Adipose tissue (tissue), 3 donors: ENCODE data around the gene LYPLA2. TPM values are rescaled to one million over a fixed set of nuclear protein-coding genes. Genes with fewer than 3 reads are reported as not detected.

Source experiments
- H3K27ac ChIP-seq: one replicate; pipeline ENCODE4 v1.5.1; 2013; ENCODE audit warnings: low read depth, low read length
- WGBS, 3 donors: extraction: QIAGEN DNeasy Blood & Tissue Kit; methylation state at CpG; one replicate each; pipeline ENCODE4 v1.1.7; 2013; 5-methylcytosine and 5-hydroxymethylcytosine counted together
- polyA plus RNA-seq, 3 donors: library from polyadenylated mRNA; stranded (reverse); fragments of 200-250 nt; gene quantifications; one replicate each; pipeline ENCODE4 v1.2.3, GENCODE V29; 2013
- donor health status: healthy with polysubstance abuse.
- donor health status: Bipolar disorder and iron deficiency.
- donor health status: healthy.

Gene LYPLA2
- polyA plus RNA-seq, result 10 to 100 TPM; 29.9 to 46.0 (median 41.2) TPM

DNA sequence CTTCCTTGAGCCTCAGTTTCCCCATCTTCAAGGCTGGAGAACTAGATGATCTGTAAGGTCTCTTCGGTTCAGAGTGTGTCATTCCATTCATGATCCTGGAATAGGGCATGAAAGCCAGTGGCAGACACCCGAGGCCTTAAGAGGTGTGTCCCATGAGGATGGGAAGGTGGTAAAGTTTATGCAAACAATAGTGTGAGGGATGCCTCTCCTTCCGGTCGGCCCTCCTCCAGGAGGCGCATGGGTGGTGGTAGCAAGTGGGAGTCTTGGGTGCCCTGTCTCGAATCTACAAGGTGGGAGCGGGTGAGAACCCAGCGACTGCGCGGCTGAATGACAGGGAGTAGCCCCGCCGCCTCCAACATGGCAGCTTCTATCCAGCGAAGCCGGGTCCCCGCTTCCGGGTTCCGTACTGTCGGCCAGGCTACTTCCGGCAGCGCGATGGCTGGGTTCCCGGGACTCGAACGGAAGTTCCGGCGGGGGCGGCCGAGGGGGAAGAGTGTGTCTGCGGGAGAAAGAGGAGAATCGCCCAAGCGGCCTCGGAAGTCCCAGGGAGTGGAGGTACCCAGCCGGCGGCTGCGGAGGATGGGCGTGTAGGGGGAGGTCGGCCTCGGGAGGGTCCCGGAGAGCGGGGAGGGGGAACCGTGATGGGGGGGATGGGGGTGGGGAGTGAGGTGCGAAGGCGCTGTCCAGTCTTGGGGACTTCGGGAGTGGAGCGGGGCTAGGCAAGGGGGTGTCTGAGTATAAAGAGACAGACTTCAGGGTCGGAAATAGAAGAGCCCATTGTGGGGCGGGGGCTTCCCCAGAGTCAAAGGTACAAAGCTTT, at the start of gene LYPLA2:
Gene LYPLA2 (plus strand): TSS at position 450 of the 820 bp plus-strand sequence. CDS start 1,538 bp downstream, outside the sequence.
- 1% methylated on average over 43 to 47 of the region's 47 CpGs for WGBS, 3 donors
- no peak within 1 kb of the TSS for H3K27ac ChIP-seq

DNA sequence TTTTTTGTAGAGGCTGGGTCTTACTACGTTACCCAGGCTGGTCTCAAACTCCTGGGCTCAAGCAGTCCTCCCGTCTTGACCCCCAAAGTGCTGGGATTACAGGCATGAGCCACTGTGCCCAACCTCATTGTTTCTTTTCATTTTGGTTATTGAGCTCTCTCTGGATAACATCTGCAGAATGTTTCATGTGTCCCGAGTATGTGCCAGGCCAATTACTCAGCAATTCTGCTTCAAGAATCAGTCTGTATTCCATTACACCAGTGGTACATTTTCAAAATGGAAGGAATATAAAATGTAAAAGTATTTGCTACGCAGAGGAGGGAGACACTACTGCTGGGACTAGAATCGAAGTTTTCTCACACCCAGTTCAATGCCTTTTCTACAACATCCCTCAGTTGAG, 49.3 kb upstream of the LYPLA2 start:
- H3K27ac ChIP-seq, result no peak overlapping the region
- WGBS, 3 donors, result 83 to 89% (median 88%) methylated on average over 5 of the region's 5 CpGs

DNA sequence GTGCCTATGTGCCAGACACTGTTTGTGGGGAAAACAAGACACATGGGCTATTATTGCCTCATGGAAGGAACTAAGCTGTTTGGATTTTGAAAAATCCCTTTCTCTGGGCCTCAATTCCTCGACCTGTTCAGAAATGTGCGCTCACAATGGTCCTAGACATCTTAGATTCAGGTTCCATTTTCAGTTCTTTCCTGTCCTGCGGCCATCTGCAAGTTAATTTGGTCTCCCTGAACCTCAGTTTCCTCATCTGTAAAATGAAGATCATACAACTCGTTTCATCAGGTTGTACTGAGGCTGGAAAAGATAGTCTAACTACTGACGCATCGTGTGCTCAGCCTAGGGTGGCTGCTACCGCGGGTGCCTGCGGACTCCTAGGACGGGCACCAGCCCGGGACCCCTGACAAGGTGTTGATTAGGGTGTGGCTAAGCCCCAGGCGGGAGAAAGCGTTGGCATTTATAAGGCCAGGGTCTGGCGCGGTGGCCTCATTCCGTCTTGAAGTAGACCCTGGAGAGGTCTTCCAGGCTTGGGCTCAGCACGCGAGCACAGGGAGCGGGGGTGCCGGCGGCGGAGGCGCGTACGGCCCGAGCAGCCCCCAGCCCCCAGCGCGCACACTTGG, 48.2 kb upstream of the LYPLA2 start:
- H3K27ac ChIP-seq, result peak overlapping the region; percentile 15
- 8 to 12% (median 9%) methylated on average over 23 to 28 of the region's 28 CpGs for WGBS, 3 donors

DNA sequence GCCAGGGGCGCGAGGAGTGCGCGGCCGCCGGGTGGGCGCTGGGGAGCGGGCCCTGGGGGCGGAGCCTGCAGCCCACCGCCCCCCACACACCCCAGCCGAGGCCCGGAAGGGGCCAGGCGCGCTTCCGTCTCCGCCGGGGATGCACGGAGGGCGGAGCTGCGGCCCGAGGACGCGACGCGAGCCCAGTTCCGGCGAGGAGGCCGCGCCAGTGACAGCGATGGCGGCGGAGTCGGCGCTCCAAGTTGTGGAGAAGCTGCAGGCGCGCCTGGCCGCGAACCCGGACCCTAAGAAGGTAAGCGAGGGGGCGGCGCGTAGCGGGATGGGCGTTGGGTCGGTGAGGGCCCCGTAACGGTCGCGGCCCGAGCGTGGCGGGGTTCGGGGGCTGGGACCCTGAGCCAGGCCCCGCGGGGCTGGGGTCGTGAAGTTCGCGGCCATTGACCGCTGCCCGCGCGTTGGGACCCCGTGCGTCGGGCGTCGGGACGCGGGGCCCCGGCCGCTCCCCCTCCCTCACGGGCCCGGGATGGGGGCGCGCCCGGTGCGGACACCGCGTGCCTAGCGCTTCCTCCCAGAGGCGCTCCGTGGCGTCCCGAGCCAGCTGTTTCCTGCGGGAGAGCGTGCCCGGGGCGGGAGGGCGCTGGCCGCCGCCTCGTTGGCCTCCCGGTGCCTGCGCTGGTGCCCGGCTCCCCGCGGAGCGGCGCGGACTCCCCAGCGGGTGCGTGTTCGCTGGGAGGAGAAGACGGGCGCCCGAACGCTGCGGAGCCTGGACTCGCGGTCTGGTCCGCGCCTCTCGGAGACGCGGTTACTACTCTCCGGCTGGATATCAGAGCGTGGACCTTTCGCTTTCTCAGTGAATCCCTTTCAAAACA, 47.4 kb upstream of the LYPLA2 start, which contains the start of gene ELOA:
Gene ELOA (plus strand): TSS at position 185 of the 866 bp plus-strand sequence. CDS start 33 bp downstream, at position 218.
- 0 to 1% (median 0%) methylated on average over 97 to 119 of the region's 119 CpGs for WGBS, 3 donors
- H3K27ac ChIP-seq, result peak within 1 kb of the TSS; percentile 65

DNA sequence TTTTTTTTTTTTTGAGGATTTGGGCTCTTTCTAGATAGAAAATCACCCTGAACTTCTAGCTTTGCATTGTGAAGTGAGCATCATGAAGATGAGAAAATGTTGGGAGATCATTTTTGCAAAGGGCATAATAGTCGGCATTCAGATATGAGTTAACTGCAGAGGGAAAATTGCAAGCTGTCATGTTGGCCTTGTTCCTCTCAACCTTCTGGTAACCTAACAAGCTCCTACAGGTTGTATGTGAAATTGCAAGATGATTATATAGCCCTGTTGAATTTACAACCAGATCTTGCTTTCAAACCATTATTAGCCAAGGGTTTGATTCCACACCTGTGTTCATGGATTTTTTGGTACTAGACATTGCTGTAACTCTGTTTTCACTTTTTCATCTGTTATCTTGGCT, 45.4 kb upstream of the LYPLA2 start:
- 31 to 61% (median 54%) methylated on average over 1 of the region's 1 CpG for WGBS, 3 donors
- no peak overlapping the region for H3K27ac ChIP-seq

DNA sequence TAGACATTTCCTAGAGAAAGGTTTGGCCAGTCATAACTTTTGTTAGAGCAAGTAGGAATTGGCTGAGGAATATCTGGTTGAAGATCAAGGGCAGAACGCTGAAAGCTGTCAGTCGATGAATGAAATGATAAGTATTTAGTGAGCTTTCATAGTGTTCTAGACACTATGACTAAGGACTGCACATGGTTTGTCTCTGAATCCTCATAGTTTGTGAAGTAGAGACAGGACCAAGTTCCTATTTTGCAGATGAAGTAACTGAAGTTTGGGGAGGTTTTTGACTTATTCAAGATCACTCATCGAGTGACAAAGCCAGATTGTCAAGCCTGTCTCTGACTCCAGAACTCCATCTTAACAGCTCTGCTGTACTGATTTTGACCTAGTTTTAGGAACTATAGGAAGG, 42.9 kb upstream of the LYPLA2 start:
- H3K27ac ChIP-seq, result no peak overlapping the region
- WGBS, 3 donors, result 43 to 81% (median 80%) methylated on average over 3 of the region's 3 CpGs

DNA sequence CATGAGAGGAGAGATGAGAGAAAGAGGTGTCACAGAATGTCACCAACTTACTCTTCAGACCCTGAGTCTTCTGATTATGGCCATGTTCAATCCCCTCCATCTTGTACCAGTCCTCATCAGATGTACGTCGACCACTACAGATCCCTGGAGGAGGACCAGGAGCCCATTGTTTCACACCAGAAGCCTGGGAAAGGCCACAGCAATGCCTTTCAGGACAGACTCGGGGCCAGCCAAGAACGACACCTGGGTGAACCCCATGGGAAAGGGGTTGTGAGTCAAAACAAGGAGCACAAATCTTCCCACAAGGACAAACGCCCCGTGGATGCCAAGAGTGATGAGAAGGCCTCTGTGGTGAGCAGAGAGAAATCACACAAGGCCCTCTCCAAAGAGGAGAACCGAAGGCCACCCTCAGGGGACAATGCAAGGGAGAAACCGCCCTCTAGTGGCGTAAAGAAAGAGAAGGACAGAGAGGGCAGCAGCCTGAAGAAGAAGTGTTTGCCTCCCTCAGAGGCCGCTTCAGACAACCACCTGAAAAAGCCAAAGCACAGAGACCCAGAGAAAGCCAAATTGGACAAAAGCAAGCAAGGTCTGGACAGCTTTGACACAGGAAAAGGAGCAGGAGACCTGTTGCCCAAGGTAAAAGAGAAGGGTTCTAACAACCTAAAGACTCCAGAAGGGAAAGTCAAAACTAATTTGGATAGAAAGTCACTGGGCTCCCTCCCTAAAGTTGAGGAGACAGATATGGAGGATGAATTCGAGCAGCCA, 39.7 kb upstream of the LYPLA2 start:
- 35 to 72% (median 64%) methylated on average over 11 of the region's 11 CpGs for WGBS, 3 donors
- no peak overlapping the region for H3K27ac ChIP-seq

DNA sequence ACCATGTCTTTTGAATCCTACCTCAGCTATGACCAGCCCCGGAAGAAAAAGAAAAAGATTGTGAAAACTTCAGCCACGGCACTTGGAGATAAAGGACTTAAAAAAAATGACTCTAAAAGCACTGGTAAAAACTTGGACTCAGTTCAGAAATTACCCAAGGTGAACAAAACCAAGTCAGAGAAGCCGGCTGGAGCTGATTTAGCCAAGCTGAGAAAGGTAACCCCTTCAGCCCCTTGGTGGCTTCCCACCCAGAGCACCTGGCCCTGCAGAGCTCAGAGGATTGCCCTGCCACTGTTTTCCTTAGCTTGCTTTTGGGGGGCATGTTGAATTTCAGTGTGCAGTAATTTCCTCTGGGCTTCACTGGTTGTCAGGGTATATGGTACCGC, 39.1 kb upstream of the LYPLA2 start:
- no peak overlapping the region for H3K27ac ChIP-seq

DNA sequence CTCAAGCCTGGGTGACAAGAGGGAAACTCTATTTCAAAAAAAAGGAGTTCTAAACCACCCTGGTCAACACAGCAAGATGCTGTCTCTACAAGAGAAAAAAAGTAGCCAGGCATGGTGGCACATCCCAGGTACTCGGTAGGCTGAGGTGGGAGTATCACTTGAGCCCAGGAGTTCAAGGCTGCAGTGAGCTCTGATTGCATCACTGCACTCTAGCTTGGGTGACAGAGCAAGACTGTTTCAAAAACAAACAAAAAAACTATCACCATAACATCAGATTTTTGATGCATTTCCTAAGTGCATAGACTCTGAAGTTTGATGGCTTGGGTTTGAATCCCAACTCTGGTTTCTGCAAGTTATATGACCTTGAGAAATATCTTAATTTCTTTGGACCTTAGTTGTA, 38.0 kb upstream of the LYPLA2 start:
- WGBS, 3 donors, result 57 to 94% (median 91%) methylated on average over 1 of the region's 1 CpG
- no peak overlapping the region for H3K27ac ChIP-seq

More for the DNA sequence above, 39.1 kb upstream of the LYPLA2 start:
- 55 to 94% (median 86%) methylated on average over 4 of the region's 4 CpGs for WGBS, 3 donors

DNA sequence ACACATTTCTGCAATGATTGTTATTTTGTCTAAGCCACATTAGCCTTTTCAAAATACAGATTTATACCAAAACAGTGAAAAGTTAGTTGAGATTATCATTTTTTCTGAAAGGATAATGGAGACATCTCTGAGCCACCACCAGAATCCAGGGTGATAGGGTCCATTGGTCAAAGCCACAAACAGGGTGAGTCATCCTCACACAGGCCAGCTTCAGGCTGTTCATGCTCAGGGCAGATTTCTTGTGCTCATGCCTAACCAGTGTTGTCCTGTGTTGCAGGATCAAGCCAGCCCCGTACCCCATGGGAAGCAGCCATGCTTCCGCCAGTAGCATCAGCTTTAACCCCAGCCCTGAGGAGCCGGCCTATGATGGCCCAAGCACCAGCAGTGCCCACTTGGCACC, 34.3 kb upstream of the LYPLA2 start:
- no peak overlapping the region for H3K27ac ChIP-seq
- WGBS, 3 donors, result 84 to 96% (median 87%) methylated on average over 3 of the region's 3 CpGs

DNA sequence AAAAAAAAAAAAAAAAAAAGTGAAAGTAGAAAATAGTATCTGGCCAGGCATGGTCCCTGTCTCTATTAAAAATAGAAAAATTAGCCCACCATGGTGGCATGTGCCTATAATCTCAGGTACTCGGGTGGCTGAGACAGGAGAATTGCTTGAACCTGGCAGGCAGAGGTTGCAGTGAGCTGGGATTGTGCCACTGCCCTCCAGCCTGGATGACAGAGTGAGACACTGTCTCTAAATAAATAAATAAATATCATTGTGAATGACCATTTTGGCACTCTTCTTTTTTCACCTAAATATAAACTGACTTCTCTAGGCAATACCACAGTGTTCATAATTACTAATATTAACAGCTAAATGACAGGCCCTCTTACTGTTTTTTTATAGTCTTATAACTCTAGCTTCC, 33.1 kb upstream of the LYPLA2 start:
- WGBS, 3 donors, result 88 to 96% (median 90%) methylated on average over 1 of the region's 1 CpG
- H3K27ac ChIP-seq, result no peak overlapping the region

DNA sequence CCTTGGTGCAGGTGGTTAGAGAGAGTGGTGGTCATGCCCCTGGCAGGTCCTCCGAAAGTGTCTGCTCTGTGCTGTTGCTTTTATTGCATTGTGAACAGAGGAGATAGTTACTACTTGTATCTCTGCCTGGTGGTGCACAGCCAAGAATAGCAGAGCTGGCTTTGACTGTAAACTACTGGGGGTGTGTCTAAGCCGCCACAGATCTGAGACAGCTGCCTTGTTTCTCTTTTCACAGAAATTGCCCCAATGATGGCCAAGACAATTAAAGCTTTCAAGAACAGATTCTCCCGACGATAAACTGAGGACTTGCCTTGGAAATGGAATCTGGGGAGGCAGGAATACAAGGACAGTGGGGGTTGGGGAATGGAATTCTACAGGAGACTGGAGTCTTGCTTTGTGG, 31.7 kb upstream of the LYPLA2 start:
- no peak overlapping the region for H3K27ac ChIP-seq
- 41 to 66% (median 62%) methylated on average over 4 of the region's 4 CpGs for WGBS, 3 donors

DNA sequence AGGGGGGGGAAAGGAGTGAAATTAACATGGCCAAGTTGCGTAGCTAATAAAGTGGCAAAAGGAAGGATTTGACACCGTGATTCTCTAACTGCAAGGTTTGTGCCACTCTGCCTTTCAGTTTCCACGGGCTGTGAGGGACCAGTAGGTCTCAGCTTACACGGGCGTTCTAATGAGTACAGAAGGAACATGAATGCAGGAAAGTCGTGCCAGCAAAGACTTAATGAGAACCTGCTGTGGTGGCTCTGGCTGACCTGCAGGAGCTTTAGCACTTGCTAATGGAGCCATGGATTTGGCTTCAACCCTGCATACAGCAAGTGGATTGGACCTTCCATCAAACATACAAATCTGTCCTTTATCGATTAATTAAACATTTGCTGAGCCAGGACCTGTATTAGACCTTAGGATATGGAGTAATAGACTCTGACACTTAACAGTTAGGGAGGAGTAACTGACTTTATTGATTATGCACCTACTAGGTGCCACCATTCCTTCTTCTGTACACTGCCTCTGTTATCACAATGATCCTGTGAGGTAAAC, 27.8 kb upstream of the LYPLA2 start:
- H3K27ac ChIP-seq, result no peak overlapping the region
- WGBS, 3 donors, result 70 to 87% (median 80%) methylated on average over 7 of the region's 7 CpGs

DNA sequence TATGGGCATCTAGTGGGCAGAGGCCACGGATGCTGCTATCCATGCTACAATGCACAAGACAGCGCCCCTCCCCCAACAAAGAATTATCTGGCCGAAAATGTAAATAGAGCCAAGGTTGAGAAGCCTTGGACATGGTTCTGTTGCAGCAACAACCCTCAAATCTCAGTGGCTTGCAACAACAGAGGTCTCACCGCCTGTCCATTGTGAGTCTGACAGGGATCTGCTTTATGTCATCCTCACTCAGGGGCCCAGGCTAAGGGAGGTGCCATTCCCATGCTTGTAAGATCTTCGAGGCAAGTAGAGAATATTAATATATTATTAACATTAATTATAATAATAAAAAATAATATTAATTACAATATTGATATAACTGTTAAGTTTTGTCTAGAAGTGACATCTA, 22.2 kb upstream of the LYPLA2 start:
- 71 to 89% (median 77%) methylated on average over 5 of the region's 5 CpGs for WGBS, 3 donors

DNA sequence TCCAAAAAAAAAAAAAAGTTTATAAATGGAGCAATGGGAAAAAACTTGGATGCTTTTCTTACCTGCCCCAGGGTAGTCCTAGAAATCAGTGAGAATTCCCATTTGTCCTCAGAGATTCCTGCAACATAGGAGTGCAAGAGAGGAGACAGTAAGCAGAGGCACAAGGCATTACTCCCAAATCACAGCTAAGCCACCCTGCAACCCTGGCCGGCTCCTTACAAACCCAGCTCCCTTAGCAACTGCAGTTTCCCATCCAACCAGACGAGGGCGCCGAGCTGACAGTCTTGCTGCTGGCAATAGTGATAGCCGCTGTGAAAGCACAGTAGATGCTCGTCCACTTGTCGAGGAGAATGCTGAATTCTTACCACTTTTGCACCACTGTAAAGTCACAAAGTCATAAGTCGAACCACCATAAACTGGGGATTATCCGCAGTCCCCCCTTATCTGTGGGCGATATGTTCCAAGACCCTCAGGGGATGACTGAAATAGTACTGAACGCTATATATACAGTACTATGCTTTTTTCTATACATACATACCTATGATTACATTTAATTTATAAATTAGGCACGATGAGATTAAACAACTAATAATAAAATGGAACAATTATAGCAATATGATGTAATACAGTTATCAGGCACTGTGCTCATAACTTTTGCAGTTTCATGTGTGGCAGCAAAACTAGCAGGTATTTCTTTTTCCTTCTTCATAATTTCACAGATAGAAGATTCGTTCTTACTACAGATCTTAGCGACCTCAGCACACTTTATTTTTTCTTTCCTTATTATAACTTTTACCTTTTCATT, 18.7 kb upstream of the LYPLA2 start:
- 14 to 17% (median 17%) methylated on average over 14 of the region's 14 CpGs for WGBS, 3 donors

More for the DNA sequence above, 22.2 kb upstream of the LYPLA2 start:
- H3K27ac ChIP-seq, result no peak overlapping the region

DNA sequence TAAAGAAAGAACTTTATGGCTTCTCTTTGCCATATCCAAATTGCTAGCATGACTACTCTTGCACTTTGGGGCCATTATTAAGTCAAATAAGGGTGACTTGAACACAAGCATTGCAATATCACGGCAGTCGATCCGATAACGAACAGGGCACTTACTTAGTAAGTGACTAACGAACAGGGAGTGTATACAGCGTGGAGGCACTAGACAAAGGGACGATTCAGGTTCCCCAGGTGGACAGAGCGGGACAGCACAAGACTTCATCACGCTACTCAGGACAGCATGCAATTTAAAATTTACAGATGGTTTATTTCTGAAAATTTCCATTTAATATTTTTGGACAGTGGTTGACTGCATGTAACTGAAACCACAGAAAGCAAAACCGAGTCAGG, 18.1 kb upstream of the LYPLA2 start:
- 81 to 92% (median 87%) methylated on average over 10 of the region's 10 CpGs for WGBS, 3 donors

More for the DNA sequence above, 18.7 kb upstream of the LYPLA2 start:
- no peak overlapping the region for H3K27ac ChIP-seq

More for the DNA sequence above, 18.1 kb upstream of the LYPLA2 start:
- no peak overlapping the region for H3K27ac ChIP-seq
